Activated CD8-positive, alpha-beta T cell treated with anti-CD3 and anti-CD28 coated beads, Interleukin-2, amount 10 ng/mL, durations not matched to agents 7 days and 5 days (primary cell): ENCODE results near the gene TXNDC5. TPM values are rescaled to one million over a fixed set of nuclear protein-coding genes. Genes with fewer than 3 reads are reported as not detected.

ENCODE experiments used
- ATAC-seq: fragments of 150-1000 bp; cut with Tn5 transposase; one replicate; pipeline ENCODE4 v1.10.0; 2021; ENCODE audit warnings: moderate library complexity
- CTCF ChIA-PET: fragments of 350-600 bp; sonication (Branson Sonifier 250); formaldehyde crosslinking; loops from one replicate; lab custom pipeline; 2021; ENCODE audit warnings: antibody characterized with exemption; lab: Charles Lee
- POLR2A ChIA-PET: fragments of 350-600 bp; sonication (Branson Sonifier 250); formaldehyde crosslinking; loops from one replicate; lab custom pipeline; 2021; ENCODE audit warnings: antibody characterized with exemption; lab: Charles Lee
- DNase-seq: peaks from one replicate; pipeline ENCODE4 v3.0.0-alpha.2; 2020
- H3K27ac Mint-ChIP-seq: one replicate; pipeline ENCODE4 v1.8.0; 2021; ENCODE audit warnings: mild to moderate bottlenecking, mixed read lengths
- H3K27me3 Mint-ChIP-seq: one replicate; pipeline ENCODE4 v1.8.0; 2021; ENCODE audit warnings: low read depth, mixed read lengths
- H3K36me3 Mint-ChIP-seq: one replicate; pipeline ENCODE4 v1.8.0; 2021; ENCODE audit warnings: low read depth, mixed read lengths
- H3K4me1 Mint-ChIP-seq: one replicate; pipeline ENCODE4 v1.8.0; 2021; ENCODE audit warnings: low read depth, mixed read lengths
- H3K4me3 Mint-ChIP-seq: one replicate; pipeline ENCODE4 v1.8.0; 2021; ENCODE audit warnings: mild to moderate bottlenecking, mixed read lengths
- H3K9me3 Mint-ChIP-seq: one replicate; pipeline ENCODE4 v1.8.0; 2022; ENCODE audit warnings: mixed read lengths; ENCODE audit not compliant: insufficient read depth
- total RNA-seq, 2 experiments: library from RNA; stranded (reverse); gene quantifications; one replicate each; pipeline ENCODE4 v1.2.3, GENCODE V29; 2021

TXNDC5 gene
- total RNA-seq, 2 experiments from 2014 or later = 35.0 to 36.9 TPM

DNA sequence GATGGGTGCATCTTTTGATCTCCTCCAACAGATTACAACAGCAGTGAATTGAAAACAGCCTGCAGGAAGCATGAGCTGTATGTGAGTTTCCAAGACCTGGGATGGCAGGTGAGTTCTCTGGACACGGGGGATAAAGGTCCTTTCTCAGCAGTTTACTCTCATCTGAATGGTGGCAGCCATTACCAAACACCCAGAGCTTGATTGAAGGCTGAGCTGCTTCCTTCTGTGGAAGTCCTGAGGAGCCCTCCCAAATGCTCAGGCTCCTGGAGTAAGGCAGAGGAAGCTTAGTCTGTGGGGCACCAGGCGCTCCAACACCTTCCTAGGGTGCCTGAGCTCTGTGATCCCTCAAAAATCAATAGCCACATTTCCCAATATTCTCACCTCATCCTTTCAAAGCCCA, 31.5 kb downstream of the TXNDC5 start:
- H3K9me3 Mint-ChIP-seq = no peaks in the 10 kb centered on the region
- H3K27me3 Mint-ChIP-seq = no peaks in the 10 kb centered on the region
- peaks cover 21% of the 10 kb centered on the region for H3K36me3 Mint-ChIP-seq
- no peak for DNase-seq
- H3K27ac Mint-ChIP-seq = no peak overlapping the region
- ChIA-PET CTCF (no interaction called here), POLR2A (no interaction called here)
- H3K4me3 Mint-ChIP-seq = no peak overlapping the region
- H3K4me1 Mint-ChIP-seq = no peaks in the 10 kb centered on the region
- ATAC-seq = no peak

DNA sequence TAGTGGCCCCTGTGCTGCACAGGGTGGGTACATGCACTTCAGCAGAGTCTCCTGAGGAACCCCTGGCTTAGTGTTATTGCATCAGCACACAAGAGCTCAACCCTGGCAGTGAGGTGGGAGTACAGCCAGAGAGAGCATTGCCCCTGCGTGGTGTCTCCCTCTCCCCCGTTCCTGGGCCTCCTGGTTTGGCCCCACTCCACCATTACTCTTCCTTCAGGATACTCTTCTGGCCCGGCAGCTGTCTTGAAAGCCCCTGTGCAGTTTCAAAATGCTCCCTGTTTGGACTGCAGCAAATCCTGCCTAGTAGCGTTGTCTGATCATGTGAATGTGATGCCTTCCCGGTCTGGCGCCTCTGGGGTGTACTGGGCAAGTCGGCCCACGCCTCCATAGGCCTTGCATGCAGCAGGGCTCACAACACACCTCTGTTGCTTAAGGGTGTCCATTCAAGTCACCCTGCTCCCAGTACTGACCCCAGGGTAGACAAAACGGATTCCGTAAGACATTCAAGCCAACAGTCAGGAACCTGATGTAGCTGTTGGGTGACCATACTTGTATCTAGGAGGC, 32.1 kb downstream of the TXNDC5 start:
- no peak overlapping the region for H3K4me3 Mint-ChIP-seq
- ChIA-PET POLR2A (no interaction called here), CTCF (no interaction called here)
- DNase-seq (no peak), ATAC-seq (no peak)
- H3K27ac Mint-ChIP-seq = no peak overlapping the region
- H3K9me3 Mint-ChIP-seq = no peaks in the 10 kb centered on the region
- no peaks in the 10 kb centered on the region for H3K27me3 Mint-ChIP-seq
- no peaks in the 10 kb centered on the region for H3K4me1 Mint-ChIP-seq
- H3K36me3 Mint-ChIP-seq = peaks cover 15% of the 10 kb centered on the region

DNA sequence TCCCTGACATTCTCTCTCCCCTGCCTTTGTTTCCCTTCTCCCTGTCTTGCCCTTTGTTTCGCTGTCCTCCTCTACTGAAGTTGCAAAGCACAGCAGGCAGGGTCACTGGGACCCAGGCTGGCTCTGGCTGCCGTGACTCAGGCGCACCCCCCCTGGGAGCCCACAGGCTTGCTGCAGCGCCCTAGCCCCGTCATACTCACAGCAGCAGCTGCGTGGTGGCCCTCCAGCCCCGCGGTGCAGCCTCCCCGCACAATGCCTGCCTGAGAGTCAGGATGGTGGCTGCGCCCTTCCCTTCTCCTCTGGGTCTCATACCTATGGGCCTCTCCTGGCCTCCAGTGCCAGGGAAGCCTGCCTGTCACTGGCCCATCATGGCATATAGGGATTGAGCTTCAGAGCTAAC, 41.7 kb downstream of the TXNDC5 start:
- H3K9me3 Mint-ChIP-seq = no peaks in the 10 kb centered on the region
- no peaks in the 10 kb centered on the region for H3K4me1 Mint-ChIP-seq
- ATAC-seq (no peak), DNase-seq (no peak)
- no peaks in the 10 kb centered on the region for H3K27me3 Mint-ChIP-seq
- CTCF ChIA-PET = no interaction called here
- H3K27ac Mint-ChIP-seq = no peak overlapping the region
- no peak overlapping the region for H3K4me3 Mint-ChIP-seq
- POLR2A ChIA-PET = no interaction called here
- no peaks in the 10 kb centered on the region for H3K36me3 Mint-ChIP-seq

- no peak for ATAC-seq
- Mint-ChIP-seq H3K4me3 (no peak overlapping the region), H3K36me3 (no peaks in the 10 kb centered on the region), H3K27ac (no peak overlapping the region), H3K9me3 (no peaks in the 10 kb centered on the region), H3K4me1 (no peaks in the 10 kb centered on the region), H3K27me3 (no peaks in the 10 kb centered on the region)
- ChIA-PET CTCF (interaction anchor here (1.5 kb wide), 1 partner anchor 144 kb away, joined by 3 read pairs; no protein-coding TSS in a partner anchor), POLR2A (no interaction called here)
- DNase-seq = no peak
Measured at GRCh38 chr6:7866526-7866925, 44.1 kb downstream of the TXNDC5 start.

DNA sequence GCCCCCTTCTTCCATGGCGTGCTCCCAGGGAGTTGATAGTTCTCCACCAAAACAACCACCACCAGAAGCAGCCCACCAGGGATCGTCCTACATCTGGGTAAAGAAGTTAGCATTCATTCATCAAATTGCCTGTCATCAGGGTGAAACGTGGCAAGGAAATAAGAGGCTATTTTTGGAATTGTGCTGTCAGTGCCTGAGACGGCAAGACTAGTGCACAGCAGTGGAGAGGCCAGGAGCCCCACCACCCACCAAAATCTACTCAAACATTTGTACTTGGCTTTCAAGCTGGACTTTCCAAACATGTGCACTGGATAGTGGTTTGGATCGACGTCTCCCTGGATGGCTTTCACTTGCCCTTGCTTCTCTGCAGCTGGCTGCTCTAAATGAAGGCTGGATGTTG, 44.8 kb downstream of the TXNDC5 start:
- DNase-seq = no peak
- Mint-ChIP-seq H3K4me1 (no peaks in the 10 kb centered on the region), H3K9me3 (no peaks in the 10 kb centered on the region), H3K27ac (no peak overlapping the region), H3K36me3 (no peaks in the 10 kb centered on the region), H3K4me3 (no peak overlapping the region), H3K27me3 (no peaks in the 10 kb centered on the region)
- ChIA-PET POLR2A (no interaction called here), CTCF (no interaction called here)
- no peak for ATAC-seq

DNA sequence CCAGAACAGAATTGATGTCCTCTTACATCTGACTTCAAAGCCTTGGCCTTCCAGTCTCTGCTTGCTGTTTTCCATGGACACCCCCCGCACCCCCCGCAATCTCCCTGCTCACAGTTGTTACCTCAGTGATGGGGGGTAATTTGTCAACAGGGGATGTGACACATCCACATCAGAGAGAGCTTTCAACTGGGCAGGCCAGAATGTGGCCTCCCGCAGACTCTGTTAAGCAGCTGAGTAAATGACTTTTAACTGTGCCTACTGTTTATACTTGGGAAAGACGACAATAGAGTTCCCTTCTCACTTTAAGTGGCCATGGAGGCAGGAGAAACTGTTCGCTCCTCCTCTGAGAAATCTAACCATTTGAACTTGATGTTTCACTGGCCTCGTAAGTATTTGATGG, 51.0 kb downstream of the TXNDC5 start:
- no peaks in the 10 kb centered on the region for H3K4me1 Mint-ChIP-seq
- CTCF ChIA-PET = no interaction called here
- POLR2A ChIA-PET = no interaction called here
- H3K9me3 Mint-ChIP-seq = no peaks in the 10 kb centered on the region
- no peak overlapping the region for H3K4me3 Mint-ChIP-seq
- no peak for DNase-seq
- H3K27me3 Mint-ChIP-seq = no peaks in the 10 kb centered on the region
- H3K36me3 Mint-ChIP-seq = no peaks in the 10 kb centered on the region
- H3K27ac Mint-ChIP-seq = no peak overlapping the region
- no peak for ATAC-seq

DNA sequence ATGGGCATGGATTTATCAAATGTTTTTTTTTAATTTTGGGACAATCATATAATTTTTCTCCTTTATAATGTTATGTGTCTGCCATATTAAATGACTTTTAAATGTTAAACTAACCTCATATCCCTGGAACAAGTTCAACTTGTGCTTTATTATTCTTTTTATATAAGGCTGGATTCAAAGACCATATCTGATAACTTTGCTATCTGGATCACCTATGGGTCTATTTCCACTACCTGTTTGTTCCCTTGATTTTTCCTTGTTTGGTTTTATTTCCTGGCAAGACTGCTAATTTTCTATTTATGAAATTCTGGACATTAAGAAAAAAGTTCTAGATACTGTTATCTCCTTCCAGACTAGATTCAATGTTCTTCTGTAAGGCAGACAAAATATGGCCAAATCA, 58.8 kb downstream of the TXNDC5 start:
- ATAC-seq (no peak), DNase-seq (no peak)
- H3K27me3 Mint-ChIP-seq = no peaks in the 10 kb centered on the region
- H3K27ac Mint-ChIP-seq = no peak overlapping the region
- ChIA-PET CTCF (interaction anchor here (0.8 kb wide), 1 partner anchor 368 kb away, joined by 3 read pairs; no protein-coding TSS in a partner anchor), POLR2A (no interaction called here)
- H3K36me3 Mint-ChIP-seq = no peaks in the 10 kb centered on the region
- H3K4me1 Mint-ChIP-seq = no peaks in the 10 kb centered on the region
- peaks cover 17% of the 10 kb centered on the region for H3K9me3 Mint-ChIP-seq
- no peak overlapping the region for H3K4me3 Mint-ChIP-seq

- Mint-ChIP-seq H3K9me3 (peaks cover 15% of the 10 kb centered on the region), H3K36me3 (no peaks in the 10 kb centered on the region), H3K27ac (no peak overlapping the region), H3K4me3 (no peak overlapping the region), H3K27me3 (peaks cover 4% of the 10 kb centered on the region), H3K4me1 (no peaks in the 10 kb centered on the region)
- DNase-seq (no peak), ATAC-seq (no peak)
- CTCF ChIA-PET = no interaction called here
- POLR2A ChIA-PET = interaction anchor here (0.6 kb wide), 1 partner anchor 152 kb away, joined by 3 read pairs; no protein-coding TSS in a partner anchor
Measured at GRCh38 chr6:7848229-7848628, 62.4 kb downstream of the TXNDC5 start.

DNA sequence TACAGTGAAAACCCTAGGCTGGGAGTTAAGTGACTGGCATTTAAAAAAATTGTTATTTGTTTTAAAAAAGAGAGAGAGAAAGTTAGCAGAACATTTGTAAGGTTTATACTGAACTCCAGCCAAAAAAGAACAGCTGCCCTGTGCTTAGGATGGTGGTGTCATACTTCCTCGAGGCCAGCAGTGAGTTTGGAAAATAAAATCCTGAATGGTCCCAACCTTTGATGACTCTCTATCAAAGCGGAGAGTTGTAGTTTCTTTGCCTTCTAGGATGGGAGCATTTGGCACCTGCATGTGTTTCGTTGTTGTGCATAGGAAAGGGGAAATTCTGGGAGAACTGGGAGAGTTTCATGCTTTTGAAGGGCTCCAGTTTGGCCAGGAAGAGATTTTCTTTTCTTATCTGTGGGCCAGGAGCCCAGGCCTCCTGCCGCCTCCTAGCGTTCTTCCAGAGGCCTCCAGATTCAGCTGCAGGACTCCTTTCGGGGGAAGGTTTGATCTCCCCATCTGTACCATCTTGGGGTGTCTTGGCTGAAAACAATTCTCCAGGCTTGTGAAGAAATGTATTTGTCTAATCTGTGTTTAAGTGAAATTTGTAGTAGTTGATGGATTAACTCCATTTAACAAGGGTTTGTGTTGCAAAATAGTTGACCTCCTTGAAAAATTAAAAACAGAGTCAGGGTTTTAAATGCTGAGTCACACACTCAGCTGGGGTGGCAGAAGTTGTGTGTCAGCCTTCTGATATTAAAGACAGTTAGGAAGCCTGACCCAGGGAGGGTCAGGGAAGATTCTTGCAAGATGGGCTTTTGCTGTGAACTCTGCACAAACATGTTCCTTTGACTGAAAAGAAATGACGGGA, 63.4 kb downstream of the TXNDC5 start:
- Mint-ChIP-seq H3K36me3 (no peaks in the 10 kb centered on the region), H3K4me1 (no peaks in the 10 kb centered on the region), H3K9me3 (peaks cover 8% of the 10 kb centered on the region), H3K27ac (no peak overlapping the region), H3K27me3 (peaks cover 4% of the 10 kb centered on the region), H3K4me3 (no peak overlapping the region)
- ChIA-PET POLR2A (interaction anchor here (0.6 kb wide), 1 partner anchor 151 kb away, joined by 3 read pairs; no protein-coding TSS in a partner anchor), CTCF (no interaction called here)
- ATAC-seq (no peak), DNase-seq (no peak)

- no peaks in the 10 kb centered on the region for H3K4me1 Mint-ChIP-seq
- no peak overlapping the region for H3K27ac Mint-ChIP-seq
- ChIA-PET POLR2A (interaction anchor here (0.7 kb wide), 1 partner anchor 16 kb away, joined by 3 read pairs; no protein-coding TSS in a partner anchor), CTCF (no interaction called here)
- H3K4me3 Mint-ChIP-seq = no peak overlapping the region
- peaks cover 9% of the 10 kb centered on the region for H3K27me3 Mint-ChIP-seq
- H3K9me3 Mint-ChIP-seq = no peaks in the 10 kb centered on the region
- no peaks in the 10 kb centered on the region for H3K36me3 Mint-ChIP-seq
- DNase-seq (no peak), ATAC-seq (no peak)
Measured at GRCh38 chr6:7841781-7842468, 68.7 kb downstream of the TXNDC5 start.

DNA sequence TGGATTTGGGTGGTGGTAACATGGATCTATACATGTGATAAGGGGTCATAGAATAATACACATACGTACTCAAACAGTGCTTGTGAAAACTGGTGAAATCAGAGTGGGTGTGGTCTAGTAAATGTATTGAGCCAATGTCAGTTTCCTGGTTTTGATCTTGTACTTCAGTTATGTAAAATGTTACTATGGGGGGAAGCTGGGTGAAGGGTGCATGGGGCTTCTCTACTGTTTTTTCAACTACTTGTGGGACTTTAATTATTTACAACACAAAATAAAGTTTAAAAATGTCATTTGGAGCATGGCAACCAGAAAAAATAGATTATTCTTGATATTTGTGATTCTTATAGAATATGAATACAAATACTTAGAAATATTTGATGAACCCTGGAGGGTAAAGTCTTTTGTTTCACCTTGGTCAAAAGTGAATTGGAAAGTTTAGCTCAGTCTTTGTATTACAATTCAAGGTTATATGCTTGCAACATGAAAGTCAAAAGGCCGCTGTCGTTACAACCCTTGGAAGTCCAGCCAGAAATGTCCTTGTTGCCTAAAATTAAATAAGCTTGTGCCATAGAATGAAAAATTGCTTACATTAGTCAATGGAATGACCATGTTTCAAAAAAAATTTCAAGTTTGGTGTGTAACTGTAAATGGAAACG, 74.1 kb downstream of the TXNDC5 start:
- Mint-ChIP-seq H3K27ac (no peak overlapping the region), H3K9me3 (no peaks in the 10 kb centered on the region), H3K27me3 (peaks cover 5% of the 10 kb centered on the region), H3K36me3 (no peaks in the 10 kb centered on the region), H3K4me1 (no peaks in the 10 kb centered on the region), H3K4me3 (no peak overlapping the region)
- CTCF ChIA-PET = no interaction called here
- DNase-seq (no peak), ATAC-seq (no peak)
- POLR2A ChIA-PET = no interaction called here

- CTCF ChIA-PET = no interaction called here
Measured at GRCh38 chr6:7833751-7834070, 76.9 kb downstream of the TXNDC5 start.

More at GRCh38 chr6:7833751-7834070, 76.9 kb downstream of the TXNDC5 start:
- Mint-ChIP-seq H3K4me1 (no peaks in the 10 kb centered on the region), H3K36me3 (no peaks in the 10 kb centered on the region), H3K27ac (no peak overlapping the region), H3K27me3 (peaks cover 2% of the 10 kb centered on the region), H3K4me3 (no peak overlapping the region), H3K9me3 (no peaks in the 10 kb centered on the region)
- no peak for DNase-seq
- POLR2A ChIA-PET = no interaction called here
- ATAC-seq = no peak
